NCI-H1436 treated with DMSO at 0.1 percent for 48 hours (cell line): ENCODE results near the gene WDR81.

Source experiments
- DNase-seq: peaks from one replicate; lab custom pipeline; 2025; lab: John Stamatoyannopoulos, UW

The WDR81 gene

DNA sequence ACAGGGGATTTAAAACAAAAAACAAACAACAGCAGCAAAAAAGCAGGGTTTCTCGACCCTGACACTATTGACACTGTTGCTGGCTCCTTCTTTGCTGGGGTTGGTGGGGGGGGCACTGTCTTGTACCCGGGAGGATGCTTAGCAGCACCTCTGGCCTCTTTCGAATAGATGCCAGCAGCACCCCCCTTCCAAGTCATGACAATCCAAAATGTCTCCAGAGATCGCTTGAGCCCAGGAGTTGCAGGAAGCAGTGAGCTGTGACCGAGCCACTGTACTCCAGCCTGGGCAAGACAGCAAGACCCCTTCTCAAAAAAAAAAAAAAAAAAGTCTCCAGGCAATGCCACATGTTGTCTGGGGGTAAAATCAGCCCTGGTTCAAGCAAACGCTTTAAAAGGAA lies 57.7 kb downstream of the WDR81 start:
- DNase-seq, result no peak

DNA sequence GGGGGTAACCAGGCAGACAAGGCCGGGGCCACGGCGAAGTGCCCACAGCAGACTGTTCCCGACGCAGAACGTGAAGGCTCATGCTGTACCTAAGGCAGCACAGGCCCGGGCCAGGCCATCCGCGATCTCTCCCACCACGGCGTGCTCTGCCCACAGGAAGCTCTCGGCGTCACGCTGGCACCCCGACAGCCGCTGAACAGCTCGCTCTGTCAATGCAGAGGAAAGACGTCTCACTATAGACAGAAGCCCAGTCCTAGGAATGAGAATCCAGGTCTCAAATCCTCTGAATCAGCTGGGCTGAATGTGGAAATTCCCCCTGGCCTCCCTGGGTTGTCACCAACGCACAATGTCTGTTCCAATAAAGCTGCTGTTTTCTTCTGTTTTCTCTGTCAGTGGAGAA lies 58.8 kb downstream of the WDR81 start:
- no peak for DNase-seq

- no peak for DNase-seq
Measured at GRCh38 chr17:1783834-1784611, 59.5 kb downstream of the WDR81 start.

DNA sequence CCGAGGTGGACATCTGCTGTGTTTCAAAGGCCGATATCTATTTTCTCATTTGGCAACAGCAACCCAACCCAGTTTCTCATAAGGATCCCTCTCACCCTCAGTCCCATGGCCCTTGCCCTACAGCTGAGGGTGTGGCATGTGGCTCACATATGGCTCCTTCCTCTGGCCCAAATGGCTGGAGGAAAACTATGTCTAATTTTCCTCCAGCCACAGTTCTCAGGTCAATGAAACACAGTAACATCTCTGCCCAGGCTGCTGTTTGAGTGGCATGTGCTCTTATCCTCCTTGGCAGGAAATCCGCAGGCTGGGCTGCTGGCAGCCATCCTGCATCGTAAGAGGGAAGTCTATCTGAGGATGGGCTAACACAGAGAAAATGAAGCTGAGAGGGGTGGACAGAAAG lies 61.4 kb downstream of the WDR81 start:
- no peak for DNase-seq

- DNase-seq, result no peak
Measured at GRCh38 chr17:1786708-1787107, 62.2 kb downstream of the WDR81 start.

DNA sequence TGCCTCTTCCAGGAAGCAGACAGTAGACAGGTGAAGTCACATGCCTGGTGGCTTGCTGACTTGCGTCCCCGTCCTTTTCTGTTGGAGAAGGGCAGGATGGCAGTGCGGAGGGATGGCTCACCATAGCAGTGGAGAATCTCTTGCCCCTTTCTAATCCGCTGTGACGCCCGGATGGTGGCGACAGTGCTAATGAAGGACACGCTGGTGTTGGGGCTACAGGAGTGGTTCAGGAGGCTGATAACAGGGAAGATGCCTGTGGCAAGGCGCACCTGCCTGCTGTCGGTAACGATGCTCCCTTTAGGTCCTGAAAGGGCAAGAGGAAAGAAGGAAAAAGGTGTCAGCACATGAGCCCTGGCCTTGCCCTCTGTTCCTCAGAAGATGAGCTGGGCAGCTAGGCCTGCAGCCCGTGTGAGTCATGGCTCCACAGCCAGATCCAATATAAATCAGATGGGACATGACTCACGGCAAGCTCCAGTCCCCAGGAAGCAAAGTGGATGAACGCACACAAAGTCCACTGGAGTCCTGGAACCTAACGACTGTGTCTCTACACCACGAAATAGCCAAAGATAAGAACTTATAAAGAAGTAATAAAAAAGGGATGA lies 62.9 kb downstream of the WDR81 start:
- DNase-seq, result no peak
